HepG2 (cell line): ENCODE results near the gene MRPS11. TPM values are rescaled to one million over a fixed set of nuclear protein-coding genes. Genes with fewer than 3 reads are reported as not detected.

Experiments used
- ATAC-seq: fragments of 200-7000 bp; cut with Tn5 transposase; 3 replicates; pipeline ENCODE4 v1.9.1; 2020; ENCODE audit warnings: mild to moderate bottlenecking, moderate library complexity
- BruUV-seq: library from RNA; stranded (reverse); fragments of 400-500 nt; replicated peaks from 2 replicates; lab custom pipeline; 2021; lab: Mats Ljungman, UMichigan
- CTCF ChIA-PET: fragments of 300-600 bp; formaldehyde crosslinking; extraction: SDS; loops from one replicate; lab custom pipeline; 2021; ENCODE audit warnings: low total read pairs, inconsistent platforms, low intra/inter-chr PET ratio; lab: Yijun Ruan, JAX
- POLR2A ChIA-PET: fragments of 350-600 bp; sonication (Branson Sonifier 250); formaldehyde crosslinking; loops from one replicate; lab custom pipeline; 2020; ENCODE audit warnings: antibody characterized with exemption, inconsistent platforms; lab: Yijun Ruan, JAX
- DNase-seq: peaks from one replicate; pipeline ENCODE4 v3.0.0-alpha.2; 2015; ENCODE audit warnings: low spot score
- FAIRE-seq: peaks from 3 replicates; lab custom pipeline; 2011; peaks lifted over from hg19 to GRCh38; lab: Jason Lieb, UNC
- H2AFZ ChIP-seq: one replicate; pipeline ENCODE4 v1.6.1; 2011; ENCODE audit warnings: low read length, inconsistent platforms
- H3K27ac ChIP-seq: fragments of 300-600 bp; 3 replicates; pipeline ENCODE4 v1.8.0; 2011; ENCODE audit warnings: mixed run types, mild to moderate bottlenecking, mixed read lengths, low read length, inconsistent platforms; ENCODE audit not compliant: insufficient read depth; ENCODE audit errors: extremely low read length
- H3K27me3 ChIP-seq, 2 experiments: fragments of 200-600 bp in 1 of 2; 2 replicates in 1 of 2; 3 replicates in 1 of 2; pipeline versions ENCODE4 v1.6.0 to v1.8.0; 2011; ENCODE audit warnings: low read length in 2 of 2, mild to moderate bottlenecking in 2 of 2, moderate library complexity in 2 of 2, inconsistent platforms in 1 of 2; ENCODE audit not compliant: insufficient read depth in 2 of 2, control insufficient read depth in 1 of 2
- H3K36me3 ChIP-seq, 2 experiments: fragments of 200-600 bp in 1 of 2; replicated peaks in 1 of 2; 2 replicates in 1 of 2; 3 replicates in 1 of 2; pipeline versions ENCODE4 v1.5.1 to v1.8.0; 2011; ENCODE audit warnings: low read length in 2 of 2, inconsistent platforms in 1 of 2; ENCODE audit not compliant: insufficient read depth in 2 of 2, control insufficient read depth in 1 of 2
- H3K4me1 ChIP-seq: 2 replicates; pipeline ENCODE4 v1.5.1; 2012; ENCODE audit warnings: low read length, inconsistent platforms; ENCODE audit not compliant: insufficient read depth
- H3K4me2 ChIP-seq: 2 replicates; pipeline ENCODE4 v1.6.0; 2011; ENCODE audit warnings: low read depth, low read length, inconsistent platforms
- H3K4me3 ChIP-seq, 3 experiments: fragments of 200-600 bp in 1 of 3; sonication (generic), shearing (Covaris generic) in 1 of 3; replicated peaks in 1 of 3; 2 replicates each; pipeline ENCODE4 v1.5.1; 2011 to 2016; ENCODE audit warnings: low read length in 3 of 3, inconsistent platforms in 2 of 3, low read depth in 2 of 3, mild to moderate bottlenecking in 2 of 3, control low read depth in 1 of 3, mixed read lengths in 1 of 3; ENCODE audit not compliant: insufficient read depth in 1 of 3
- H3K79me2 ChIP-seq: one replicate; pipeline ENCODE4 v1.6.1; 2011; ENCODE audit warnings: low read length, inconsistent platforms; ENCODE audit not compliant: insufficient read depth
- H3K9ac ChIP-seq: 2 replicates; pipeline ENCODE4 v1.6.0; 2011; ENCODE audit warnings: mild to moderate bottlenecking, low read depth, low read length, inconsistent platforms; ENCODE audit not compliant: insufficient read depth
- H3K9me3 ChIP-seq: 2 replicates; pipeline ENCODE4 v1.5.1; 2012; ENCODE audit warnings: mild to moderate bottlenecking, low read length
- H4K20me1 ChIP-seq: 2 replicates; pipeline ENCODE4 v1.6.0; 2011; ENCODE audit warnings: inconsistent platforms, mild to moderate bottlenecking, low read length, moderate library complexity; ENCODE audit not compliant: insufficient read depth
- BCLAF1 ChIP-seq: fragments of 450-650 bp; IDR thresholded peaks from 2 replicates; pipeline ENCODE4 v1.6.1; 2017; ENCODE audit warnings: mild to moderate bottlenecking
- LCORL ChIP-seq, 2 experiments: fragments of 450-650 bp in 1 of 2; sonication (generic) in 1 of 2; formaldehyde crosslinking in 1 of 2; IDR thresholded peaks; 2 replicates each; pipeline versions ENCODE4 v1.5.0 to v1.6.1; 2017 to 2020; ENCODE audit warnings: antibody characterized with exemption in 1 of 2, missing genetic modification reagents in 1 of 2
- MTERF4 ChIP-seq: sonication (generic); formaldehyde crosslinking; IDR thresholded peaks from 2 replicates; pipeline ENCODE4 v1.8.0; 2023; ENCODE audit warnings: mild to moderate bottlenecking, missing genetic modification reagents
- POLR2AphosphoS5 ChIP-seq: IDR thresholded peaks from 2 replicates; pipeline ENCODE4 v1.6.1; 2012; ENCODE audit warnings: low read depth, low read length
- SMYD3 ChIP-seq: sonication (generic); formaldehyde crosslinking; IDR thresholded peaks from 2 replicates; pipeline ENCODE4 v1.8.1; 2023; ENCODE audit warnings: mild to moderate bottlenecking, missing genetic modification reagents
- STAT5B ChIP-seq: sonication (generic); formaldehyde crosslinking; IDR thresholded peaks from 2 replicates; pipeline ENCODE4 v1.4.0; 2020; ENCODE audit warnings: missing genetic modification reagents
- TSC22D2 ChIP-seq: sonication (generic); formaldehyde crosslinking; IDR thresholded peaks from 2 replicates; pipeline ENCODE4 v1.5.1; 2020; ENCODE audit warnings: missing genetic modification reagents, mild to moderate bottlenecking, borderline replicate concordance
- ZNF136 ChIP-seq: sonication (generic); formaldehyde crosslinking; IDR thresholded peaks from 2 replicates; pipeline ENCODE4 v1.8.1; 2022; ENCODE audit warnings: low read depth, mild to moderate bottlenecking, moderate library complexity, missing genetic modification reagents
- ZNF143 ChIP-seq: sonication (generic); formaldehyde crosslinking; IDR thresholded peaks from 2 replicates; pipeline ENCODE4 v1.4.0; 2020; ENCODE audit warnings: missing genetic modification reagents
- ZNF207 ChIP-seq: fragments of 450-650 bp; IDR thresholded peaks from 2 replicates; pipeline ENCODE4 v1.6.1; 2016; ENCODE audit warnings: antibody characterized with exemption, borderline replicate concordance
- ZNF230 ChIP-seq: sonication (generic); formaldehyde crosslinking; IDR thresholded peaks from 2 replicates; pipeline ENCODE4 v1.4.0; 2020; ENCODE audit warnings: mild to moderate bottlenecking, missing genetic modification reagents
- ZNF280D ChIP-seq: sonication (generic); formaldehyde crosslinking; IDR thresholded peaks from 2 replicates; pipeline ENCODE4 v1.5.1; 2020; ENCODE audit warnings: mild to moderate bottlenecking, missing genetic modification reagents
- WGBS: methylation state at CpG from one replicate; pipeline ENCODE4 v1.1.6; 2017; ENCODE audit warnings: low lambda C conversion rate; 5-methylcytosine and 5-hydroxymethylcytosine counted together
- in situ Hi-C: cut with HindIII; loops from 2 replicates; pipeline ENCODE4 v1.10.0; 2017; ENCODE audit warnings: low pct_unique_long_range_greater_than_20kb; ENCODE audit not compliant: extremely low pct_ligation_motif_present
- intact Hi-C: fragments of 100-400 bp; cut with micrococcal nuclease; formaldehyde crosslinking; loops from one replicate; pipeline ENCODE4 v1.10.0; 2022; ENCODE audit not compliant: unreplicated experiment
- polyA plus RNA-seq, 8 experiments: library from polyadenylated mRNA; depleted of rRNA in 3 of 8; stranded (reverse) in 7 of 8; unstranded in 1 of 8; fragments of >200 nt; fragmentation: Illumina TruSeq in 4 of 8; extraction: Trizol in 4 of 8; gene quantifications; 2 replicates each; pipeline versions ENCODE4 v1.2.1 to v1.2.3, GENCODE V29; 2011 to 2016; ENCODE audit warnings: low read depth in 4 of 8, missing spikeins in 1 of 8, mixed read lengths in 1 of 8; ENCODE audit not compliant: insufficient read depth in 1 of 8
- total RNA-seq, 5 experiments: library from RNA; depleted of rRNA; stranded (reverse); fragments of >200 nt; fragmentation: Illumina TruSeq; extraction: Trizol; gene quantifications; 2 replicates each; pipeline ENCODE4 v1.2.3, GENCODE V29; 2016; ENCODE audit warnings: low read depth in 1 of 5
- TF ChIP-seq, protein P1 (sequence below): sonication (generic); formaldehyde crosslinking; IDR thresholded peaks from 2 replicates; pipeline ENCODE4 v1.5.0; 2020; ENCODE audit warnings: mild to moderate bottlenecking, missing genetic modification reagents

Gene MRPS11
- total and polyA plus RNA-seq, 2 of the 13 experiments (the other 11 are each of a cell fraction or from before 2014, with no cell fraction given) = 50.1 to 72.7 TPM

- no peaks in the 10 kb centered on the region for H4K20me1 ChIP-seq
- ATAC-seq = no peak
- BruUV-seq = no TSS peak
- H3K9ac ChIP-seq = no peak overlapping the region
- H3K27me3 ChIP-seq = peaks cover 0 to 3% of the 10 kb centered on the region in 2 experiments; a peak in 1 of 5 replicates
- no peak overlapping the region for H3K27ac ChIP-seq
- no peak overlapping the region for H2AFZ ChIP-seq
- H3K9me3 ChIP-seq = no peaks in the 10 kb centered on the region
- no peak for DNase-seq
- intact Hi-C loops = no loop called here
- ChIA-PET POLR2A (no interaction called here), CTCF (no interaction called here)
- no peak overlapping the region for H3K4me2 ChIP-seq
- in situ Hi-C loops = loop anchor here (10.0 kb wide), 1 partner anchor 364 kb away; no protein-coding TSS in a partner anchor
- H3K36me3 ChIP-seq = peaks cover 4 to 16% of the 10 kb centered on the region in 2 experiments
- peaks cover 25% of the 10 kb centered on the region for H3K4me1 ChIP-seq
- WGBS = 95% methylated on average over 6 of the region's 6 CpGs
- no peak for FAIRE-seq
- H3K79me2 ChIP-seq = peaks cover 29% of the 10 kb centered on the region
- H3K4me3 ChIP-seq = no peak overlapping the region
- no peak for TF ChIP-seq ZNF207
- no peak for TF ChIP-seq POLR2AphosphoS5
- no peak for TF ChIP-seq ZNF143 (CRISPR knock-in tag)
- TF ChIP-seq, protein P1, sequence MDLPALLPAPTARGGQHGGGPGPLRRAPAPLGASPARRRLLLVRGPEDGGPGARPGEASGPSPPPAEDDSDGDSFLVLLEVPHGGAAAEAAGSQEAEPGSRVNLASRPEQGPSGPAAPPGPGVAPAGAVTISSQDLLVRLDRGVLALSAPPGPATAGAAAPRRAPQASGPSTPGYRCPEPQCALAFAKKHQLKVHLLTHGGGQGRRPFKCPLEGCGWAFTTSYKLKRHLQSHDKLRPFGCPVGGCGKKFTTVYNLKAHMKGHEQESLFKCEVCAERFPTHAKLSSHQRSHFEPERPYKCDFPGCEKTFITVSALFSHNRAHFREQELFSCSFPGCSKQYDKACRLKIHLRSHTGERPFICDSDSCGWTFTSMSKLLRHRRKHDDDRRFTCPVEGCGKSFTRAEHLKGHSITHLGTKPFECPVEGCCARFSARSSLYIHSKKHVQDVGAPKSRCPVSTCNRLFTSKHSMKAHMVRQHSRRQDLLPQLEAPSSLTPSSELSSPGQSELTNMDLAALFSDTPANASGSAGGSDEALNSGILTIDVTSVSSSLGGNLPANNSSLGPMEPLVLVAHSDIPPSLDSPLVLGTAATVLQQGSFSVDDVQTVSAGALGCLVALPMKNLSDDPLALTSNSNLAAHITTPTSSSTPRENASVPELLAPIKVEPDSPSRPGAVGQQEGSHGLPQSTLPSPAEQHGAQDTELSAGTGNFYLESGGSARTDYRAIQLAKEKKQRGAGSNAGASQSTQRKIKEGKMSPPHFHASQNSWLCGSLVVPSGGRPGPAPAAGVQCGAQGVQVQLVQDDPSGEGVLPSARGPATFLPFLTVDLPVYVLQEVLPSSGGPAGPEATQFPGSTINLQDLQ (CRISPR knock-in tag) = no peak
- no peak for TF ChIP-seq TSC22D2 (CRISPR knock-in tag)
- no peak for TF ChIP-seq BCLAF1
- no peak for TF ChIP-seq MTERF4
- no peak for TF ChIP-seq STAT5B (CRISPR knock-in tag)
- TF ChIP-seq ZNF230 (CRISPR knock-in tag) = no peak
- no peak for TF ChIP-seq SMYD3
- TF ChIP-seq LCORL (IDR thresholded peaks at IDR 0.05) = no peak
- no peak for TF ChIP-seq LCORL (CRISPR knock-in tag; IDR thresholded peaks at IDR 0.05)
- no peak for TF ChIP-seq ZNF280D
- no peak for TF ChIP-seq ZNF136
These were observed 3.3 kb downstream of the MRPS11 start for GRCh38 chr15:88470625-88471372.
